Testis (tissue), 3 donors: ENCODE results near the gene SPATA33. TPM values are rescaled to one million over a fixed set of nuclear protein-coding genes. Genes with fewer than 3 reads are reported as not detected.
A peak's percentile ranks its signal among the peaks of the same experiment; 100 is the strongest.

Experiments
- DNase-seq: peaks from one replicate; pipeline ENCODE4 v3.0.0-alpha.2; 2019
- H3K27ac ChIP-seq, 2 donors: fragments of 200-600 bp; sonication (generic); one replicate each; pipeline ENCODE4 v1.5.1; 2019
- H3K27me3 ChIP-seq: fragments of 200-600 bp; sonication (generic); one replicate; pipeline ENCODE4 v1.5.1; 2019
- H3K36me3 ChIP-seq: fragments of 200-600 bp; sonication (generic); one replicate; pipeline ENCODE4 v1.5.1; 2017; ENCODE audit warnings: low read depth; ENCODE audit errors: missing control alignments
- H3K4me1 ChIP-seq: fragments of 200-600 bp; sonication (generic); one replicate; pipeline ENCODE4 v1.5.1; 2019
- H3K4me3 ChIP-seq, 2 donors: fragments of 200-600 bp; sonication (generic); one replicate each; pipeline ENCODE4 v1.5.1; 2017 to 2019
- H3K9me3 ChIP-seq: fragments of 200-600 bp; sonication (generic); one replicate; pipeline ENCODE4 v1.5.1; 2017
- CTCF ChIP-seq, 3 experiments: fragments of 450-650 bp in 2 of 3; fragments of 200-600 bp in 1 of 3; sonication (generic) in 1 of 3; IDR thresholded peaks; one replicate each; pipeline ENCODE4 v1.5.1; 2016 to 2019; ENCODE audit warnings: antibody characterized with exemption in 3 of 3, mild to moderate bottlenecking in 2 of 3, moderate library complexity in 1 of 3
- POLR2A ChIP-seq: fragments of 450-650 bp; IDR thresholded peaks from one replicate; pipeline ENCODE4 v1.6.1; 2017; ENCODE audit warnings: antibody characterized with exemption, mild to moderate bottlenecking, moderate library complexity
- WGBS, 2 donors: methylation state at CpG; one replicate each; pipeline ENCODE4 v1.1.5; 2018; 5-methylcytosine and 5-hydroxymethylcytosine counted together
- intact Hi-C: fragments of 100-400 bp; cut with DNase I; formaldehyde crosslinking; loops from one replicate; pipeline ENCODE4 v1.15.1; 2023; ENCODE audit warnings: low total_unique reads
- polyA plus RNA-seq: library from polyadenylated mRNA; stranded (reverse); fragments of 350-450 nt; fragmentation: Illumina TruSeq; extraction: RNeasy Lipid Tissue Mini Kit (QIAGEN cat#74804); gene quantifications from one replicate; pipeline ENCODE4 v1.2.3, GENCODE V29; 2014; ENCODE audit warnings: low read depth, low replicate concordance; ENCODE audit not compliant: insufficient read depth
- total RNA-seq, 2 donors: library from RNA; depleted of rRNA; stranded (reverse); fragments of >200 nt; gene quantifications; one replicate each; pipeline ENCODE4 v1.2.3, GENCODE V29; 2016

SPATA33 gene
- total and polyA plus RNA-seq, 3 donors from 2014 or later: 45.8 to 201 (median 85.0) TPM

GRCh38 chr16:89651584-89651983, 6.1 kb upstream of the SPATA33 start:
- WGBS, 2 donors: 94 to 96% methylated on average over 12 to 15 of the region's 15 CpGs
- no peak for DNase-seq
- no peaks in the 10 kb centered on the region for H3K36me3 ChIP-seq
- intact Hi-C loops: no loop called here
- H3K27ac ChIP-seq: no peak overlapping the region
- H3K27me3 ChIP-seq: no peaks in the 10 kb centered on the region
- no peak overlapping the region for H3K4me3 ChIP-seq
- TF ChIP-seq CTCF (IDR thresholded peaks at IDR 0.05): no peak
- no peak for TF ChIP-seq POLR2A
- no peaks in the 10 kb centered on the region for H3K9me3 ChIP-seq
- peaks cover 3% of the 10 kb centered on the region for H3K4me1 ChIP-seq

GRCh38 chr16:89653656-89654295, 3.9 kb upstream of the SPATA33 start:
- WGBS, 2 donors: 91 to 95% methylated on average over 10 of the region's 10 CpGs
- intact Hi-C loops: no loop called here
- TF ChIP-seq POLR2A: no peak
- no peak for TF ChIP-seq CTCF (IDR thresholded peaks at IDR 0.05)
- Histone ChIP-seq H3K9me3 (no peaks in the 10 kb centered on the region), H3K36me3 (no peaks in the 10 kb centered on the region), H3K4me1 (peaks cover 13% of the 10 kb centered on the region), H3K4me3 (no peak overlapping the region), H3K27me3 (no peaks in the 10 kb centered on the region), H3K27ac (no peak overlapping the region)
- no peak for DNase-seq

GRCh38 chr16:89655062-89655643, 2.5 kb upstream of the SPATA33 start:
- intact Hi-C loops: no loop called here
- H3K4me1 ChIP-seq: peaks cover 13% of the 10 kb centered on the region
- no peak overlapping the region for H3K27ac ChIP-seq
- H3K27me3 ChIP-seq: no peaks in the 10 kb centered on the region
- no peak for TF ChIP-seq POLR2A
- no peak for TF ChIP-seq CTCF (IDR thresholded peaks at IDR 0.05)
- H3K36me3 ChIP-seq: no peaks in the 10 kb centered on the region
- no peak overlapping the region for H3K4me3 ChIP-seq
- no peaks in the 10 kb centered on the region for H3K9me3 ChIP-seq
- 80 to 81% methylated on average over 10 of the region's 10 CpGs for WGBS, 2 donors
- no peak for DNase-seq

- Histone ChIP-seq H3K27me3 (no peaks in the 10 kb centered on the region), H3K27ac (peak overlapping the region; percentile 10 to 67), H3K4me3 (peak overlapping the region; percentile 94 to 98), H3K36me3 (no peaks in the 10 kb centered on the region), H3K9me3 (no peaks in the 10 kb centered on the region), H3K4me1 (peaks cover 13% of the 10 kb centered on the region)
- TF ChIP-seq POLR2A: no peak
- TF ChIP-seq CTCF (IDR thresholded peaks at IDR 0.05): no peak
- no peak for DNase-seq
- 15 to 26% methylated on average over 26 to 32 of the region's 32 CpGs for WGBS, 2 donors
- intact Hi-C loops: no loop called here
Measured at GRCh38 chr16:89656435-89657121, 1.1 kb upstream of the SPATA33 start.
